HG03558 (cell line): ENCODE results near the gene HAGHL.
"Not testable (repeated sequence)": the region's sequence is repeated elsewhere in the genome, so short reads cannot be mapped to it uniquely, and the experiment has no call there.

Experiments
- ATAC-seq: cut with Tn5 transposase; IDR thresholded peaks from one replicate; pipeline ENCODE4 v1.9.1; 2021; ENCODE audit warnings: moderate number of reproducible peaks; ENCODE audit not compliant: unreplicated experiment; ENCODE audit errors: extremely low read depth

HAGHL gene

DNA sequence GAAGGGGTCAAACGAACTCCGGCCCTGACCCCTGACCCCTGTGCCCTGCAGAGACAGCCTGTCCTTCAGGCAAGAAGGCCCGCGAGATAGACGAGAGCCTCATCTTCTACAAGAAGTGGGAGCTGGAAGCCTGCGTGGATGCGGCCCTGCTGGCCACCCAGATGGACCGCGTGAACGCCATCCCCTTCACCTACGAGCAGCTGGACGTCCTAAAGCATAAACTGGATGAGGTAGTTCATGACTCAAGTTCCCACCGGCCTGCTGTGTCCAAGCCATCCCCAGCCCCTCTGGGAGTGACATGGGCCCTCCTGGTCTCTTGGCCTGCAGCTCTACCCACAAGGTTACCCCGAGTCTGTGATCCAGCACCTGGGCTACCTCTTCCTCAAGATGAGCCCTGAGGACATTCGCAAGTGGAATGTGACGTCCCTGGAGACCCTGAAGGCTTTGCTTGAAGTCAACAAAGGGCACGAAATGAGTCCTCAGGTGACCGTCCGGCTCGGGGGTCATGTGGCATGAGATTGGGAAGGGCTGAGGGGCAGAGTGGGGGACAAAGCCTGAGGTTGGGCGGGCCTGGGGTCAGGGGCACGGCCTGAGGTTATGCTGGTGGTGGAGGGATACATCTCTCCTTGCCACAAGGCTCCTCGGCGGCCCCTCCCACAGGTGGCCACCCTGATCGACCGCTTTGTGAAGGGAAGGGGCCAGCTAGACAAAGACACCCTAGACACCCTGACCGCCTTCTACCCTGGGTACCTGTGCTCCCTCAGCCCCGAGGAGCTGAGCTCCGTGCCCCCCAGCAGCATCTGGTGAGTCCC, 39.3 kb downstream of the HAGHL start:
- ATAC-seq: no peak

DNA sequence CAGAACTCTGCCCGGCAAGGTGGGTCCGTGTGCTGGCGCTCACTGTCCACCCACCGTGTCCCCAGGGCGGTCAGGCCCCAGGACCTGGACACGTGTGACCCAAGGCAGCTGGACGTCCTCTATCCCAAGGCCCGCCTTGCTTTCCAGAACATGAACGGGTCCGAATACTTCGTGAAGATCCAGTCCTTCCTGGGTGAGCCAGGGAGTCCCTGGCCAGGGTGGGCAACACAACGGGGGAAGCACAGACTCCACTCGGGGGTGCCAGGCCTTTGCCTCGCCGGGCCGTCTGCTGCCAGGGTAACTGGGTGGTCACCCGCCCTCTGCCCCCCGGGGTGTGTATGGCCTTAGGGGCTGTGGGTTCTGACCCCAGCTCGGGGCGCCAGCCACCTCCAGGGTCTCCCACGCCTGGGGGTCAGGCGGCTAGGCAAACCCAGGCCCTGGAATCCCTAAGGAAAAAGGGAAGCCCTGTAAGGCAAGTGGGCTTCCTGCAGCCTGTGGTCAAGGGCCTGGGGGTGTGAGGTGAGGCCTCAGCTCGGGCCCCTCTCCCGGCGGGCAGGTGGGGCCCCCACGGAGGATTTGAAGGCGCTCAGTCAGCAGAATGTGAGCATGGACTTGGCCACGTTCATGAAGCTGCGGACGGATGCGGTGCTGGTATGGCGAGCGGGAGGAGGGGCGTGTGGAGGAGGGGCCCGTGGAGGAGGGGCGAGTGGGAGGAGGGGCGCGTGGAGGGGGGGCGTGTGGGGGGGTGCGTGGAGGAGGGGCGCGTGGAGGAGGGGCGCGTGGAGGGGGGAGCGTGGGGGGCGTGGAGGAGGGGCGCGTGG, 40.1 kb downstream of the HAGHL start:
- ATAC-seq: no peak

DNA sequence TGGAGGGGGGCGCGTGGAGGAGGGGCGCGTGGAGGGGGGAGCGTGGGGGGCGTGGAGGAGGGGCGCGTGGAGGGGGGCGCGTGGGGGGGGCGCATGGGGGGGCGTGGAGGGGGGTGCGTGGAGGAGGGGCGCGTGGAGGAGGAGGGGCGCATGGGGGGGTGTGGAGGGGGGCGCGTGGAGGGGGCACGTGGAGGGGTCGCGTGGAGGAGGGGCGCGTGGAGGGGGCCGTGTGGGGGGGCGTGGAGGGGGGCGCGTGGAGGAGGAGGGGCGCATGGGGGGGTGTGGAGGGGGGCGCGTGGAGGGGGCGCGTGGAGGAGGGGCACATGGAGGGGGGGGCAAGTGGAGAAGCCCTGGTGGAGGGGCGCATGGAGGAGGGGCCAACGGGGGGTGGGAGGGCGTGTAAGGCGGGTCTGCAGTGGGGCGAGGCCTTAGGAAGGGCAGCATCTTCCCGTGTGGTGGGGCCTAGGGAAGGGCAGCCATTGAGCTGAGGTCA, 40.9 kb downstream of the HAGHL start:
- no peak for ATAC-seq

DNA sequence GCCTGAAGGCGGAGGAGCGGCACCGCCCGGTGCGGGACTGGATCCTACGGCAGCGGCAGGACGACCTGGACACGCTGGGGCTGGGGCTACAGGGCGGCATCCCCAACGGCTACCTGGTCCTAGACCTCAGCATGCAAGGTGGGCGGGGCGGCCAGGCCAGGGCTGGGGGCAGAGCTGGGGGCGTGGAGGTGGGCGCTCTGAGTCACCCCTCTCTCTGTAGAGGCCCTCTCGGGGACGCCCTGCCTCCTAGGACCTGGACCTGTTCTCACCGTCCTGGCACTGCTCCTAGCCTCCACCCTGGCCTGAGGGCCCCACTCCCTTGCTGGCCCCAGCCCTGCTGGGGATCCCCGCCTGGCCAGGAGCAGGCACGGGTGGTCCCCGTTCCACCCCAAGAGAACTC, 41.5 kb downstream of the HAGHL start:
- ATAC-seq: no peak

DNA sequence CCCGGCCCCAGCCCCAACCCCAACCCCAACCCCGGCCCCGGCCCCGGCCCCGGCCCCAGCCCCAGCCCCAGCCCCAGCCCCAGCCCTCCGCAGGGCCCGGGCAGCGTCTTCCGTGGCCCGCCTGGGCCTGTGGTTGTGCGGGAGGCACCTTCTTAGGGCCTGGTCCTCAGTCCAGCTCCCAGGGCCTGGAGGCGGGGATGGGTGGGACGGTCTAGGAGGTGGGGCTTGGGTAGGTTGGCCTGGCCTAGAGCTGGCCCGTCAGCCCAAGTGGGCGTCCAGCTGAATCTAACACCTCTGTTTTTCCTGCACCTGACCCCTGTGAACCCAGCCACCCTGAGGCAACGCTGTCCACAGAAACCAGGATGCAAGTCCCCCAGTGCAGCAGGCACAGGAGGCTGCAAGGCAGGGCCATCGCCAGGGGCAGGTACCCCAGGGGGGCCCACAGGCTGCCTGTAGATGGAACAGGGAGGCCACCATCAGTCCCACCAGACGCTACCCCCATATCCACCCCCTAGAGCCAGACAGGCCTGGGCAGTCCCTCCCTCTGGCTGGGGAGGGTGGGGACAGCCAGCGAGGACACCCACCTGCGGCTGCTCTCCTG, 42.4 kb downstream of the HAGHL start:
- ATAC-seq: no peak

DNA sequence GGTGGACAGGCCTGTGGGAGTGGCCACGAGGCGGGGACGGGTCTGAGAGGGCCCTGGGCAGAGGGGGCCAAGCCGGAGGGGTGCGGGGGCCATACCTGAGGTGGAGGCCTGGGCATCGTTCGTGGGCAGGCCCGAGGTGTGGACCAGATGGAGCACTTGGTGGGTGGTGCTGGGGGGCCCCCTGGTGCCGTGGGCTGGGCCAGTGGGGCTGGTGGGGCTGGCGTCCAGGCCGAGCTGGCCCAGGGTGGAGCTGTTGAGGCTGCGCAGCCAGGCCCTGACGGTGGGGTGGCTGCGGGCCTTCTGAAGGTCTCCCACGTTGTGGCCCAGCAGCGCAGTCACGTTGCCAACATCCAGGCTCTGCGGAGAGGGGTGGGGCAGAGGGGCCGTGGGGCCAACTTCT, 43.0 kb downstream of the HAGHL start:
- ATAC-seq: no peak

DNA sequence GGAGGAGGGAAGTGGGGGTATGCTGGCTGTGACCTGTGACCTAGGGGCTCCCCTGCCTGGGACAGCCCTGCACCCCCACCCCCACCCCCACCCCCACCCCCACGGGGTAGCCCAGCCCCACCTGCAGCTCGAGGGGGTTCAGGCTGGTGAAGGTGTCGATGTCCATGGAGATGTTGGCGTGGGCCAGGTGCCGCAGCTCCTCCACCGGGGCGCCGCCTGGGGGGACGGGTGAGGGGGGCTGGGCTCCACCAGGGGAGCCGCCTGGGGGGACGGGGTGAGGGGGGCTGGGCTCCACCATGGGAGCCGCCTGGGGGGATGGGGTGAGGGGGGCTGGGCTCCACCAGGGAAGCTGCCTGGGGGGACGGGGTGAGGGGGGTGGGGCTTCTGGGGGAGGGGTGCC, 43.5 kb downstream of the HAGHL start:
- ATAC-seq: no peak

DNA sequence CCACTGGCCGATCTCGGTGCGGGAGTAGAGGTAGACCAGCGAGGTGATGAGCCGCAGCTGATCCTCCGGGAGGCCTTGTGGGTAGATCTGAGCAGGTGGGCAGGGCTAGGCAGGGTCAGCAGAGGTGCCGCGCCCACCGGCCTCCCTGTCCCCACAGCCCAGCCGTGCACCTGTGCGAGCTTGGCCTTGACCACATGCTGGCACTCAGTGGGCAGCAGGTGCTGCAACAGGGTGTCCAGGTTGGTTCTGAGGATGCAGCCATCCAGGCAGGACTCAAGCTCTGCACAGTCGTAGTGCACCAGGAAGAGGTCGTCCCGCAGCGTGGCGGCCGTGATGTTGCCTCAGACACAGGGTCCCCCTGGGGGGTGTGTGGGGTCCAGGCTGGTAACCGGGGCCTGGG, 46.1 kb downstream of the HAGHL start:
- no peak for ATAC-seq

DNA sequence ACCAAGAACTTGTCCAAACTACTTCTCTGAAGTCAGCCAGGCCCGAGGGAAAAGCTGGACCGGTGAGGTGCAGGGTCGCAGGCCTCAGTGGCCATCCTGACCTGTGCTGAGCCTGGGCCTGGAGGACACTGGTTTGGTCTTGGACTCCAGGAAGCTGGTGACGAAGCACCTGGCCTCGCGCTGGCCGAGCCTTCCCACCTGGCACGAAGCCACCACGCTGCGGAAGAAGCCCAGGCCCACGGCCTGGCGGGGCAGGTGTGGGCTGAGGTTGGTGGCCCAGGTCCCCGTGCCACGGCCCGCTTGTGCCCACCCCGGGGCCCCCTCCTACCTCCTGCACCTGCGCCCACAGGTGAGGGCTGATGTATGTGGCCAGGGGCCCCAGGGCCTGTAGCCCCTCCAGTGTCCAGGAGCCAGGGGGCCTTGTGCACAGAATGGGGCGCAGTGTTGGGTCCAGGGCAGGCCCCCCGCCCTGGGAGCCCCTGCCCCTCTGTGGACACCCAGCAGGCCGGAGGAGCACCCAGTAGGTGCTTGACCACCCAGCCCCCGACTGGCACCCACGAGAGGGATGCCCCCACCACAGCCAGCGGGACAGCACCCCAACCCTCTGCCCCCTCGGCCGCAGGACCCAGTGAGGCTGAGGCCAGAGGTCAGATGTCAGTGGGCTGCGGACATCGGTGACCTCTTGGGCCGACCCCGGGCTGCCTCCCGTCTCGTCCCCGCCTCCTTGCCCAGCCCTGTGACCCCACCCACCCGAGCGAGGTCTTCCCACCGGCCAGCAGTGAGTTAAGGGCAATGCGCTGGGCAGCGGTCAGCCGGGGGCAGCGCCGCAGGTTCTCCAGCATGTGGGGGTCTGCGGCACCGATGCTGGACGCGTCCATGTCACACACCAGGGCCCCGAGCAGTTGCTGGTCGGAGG, 47.4 kb downstream of the HAGHL start:
- ATAC-seq: no peak

DNA sequence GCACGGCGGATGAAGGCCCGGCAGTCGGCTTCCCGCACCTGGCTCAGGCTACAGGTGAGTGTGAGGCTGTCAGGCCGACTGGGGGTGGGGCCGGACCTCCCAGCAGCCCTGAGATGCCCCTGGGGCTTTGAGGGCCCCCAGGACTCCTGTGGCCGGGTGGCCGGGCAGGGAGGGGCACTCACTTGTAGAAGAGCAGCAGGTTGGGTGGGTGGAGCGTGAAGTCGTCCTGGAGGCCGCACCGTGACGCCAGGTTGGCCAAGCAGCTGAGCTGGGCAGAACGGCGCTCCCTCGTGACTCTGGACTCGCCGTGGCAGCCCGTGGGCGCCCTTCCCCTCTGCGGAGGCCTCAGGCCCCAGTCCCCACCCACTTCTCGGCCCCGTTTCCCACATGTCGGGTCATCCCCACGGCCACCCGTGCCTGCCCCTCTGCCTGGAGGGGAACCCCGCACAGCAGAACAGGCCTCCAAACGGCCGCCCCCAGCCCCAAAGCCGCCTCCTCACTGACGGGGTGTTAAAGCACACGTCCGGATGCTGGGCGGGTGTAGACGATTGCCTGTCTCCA, 48.4 kb downstream of the HAGHL start:
- no peak for ATAC-seq

DNA sequence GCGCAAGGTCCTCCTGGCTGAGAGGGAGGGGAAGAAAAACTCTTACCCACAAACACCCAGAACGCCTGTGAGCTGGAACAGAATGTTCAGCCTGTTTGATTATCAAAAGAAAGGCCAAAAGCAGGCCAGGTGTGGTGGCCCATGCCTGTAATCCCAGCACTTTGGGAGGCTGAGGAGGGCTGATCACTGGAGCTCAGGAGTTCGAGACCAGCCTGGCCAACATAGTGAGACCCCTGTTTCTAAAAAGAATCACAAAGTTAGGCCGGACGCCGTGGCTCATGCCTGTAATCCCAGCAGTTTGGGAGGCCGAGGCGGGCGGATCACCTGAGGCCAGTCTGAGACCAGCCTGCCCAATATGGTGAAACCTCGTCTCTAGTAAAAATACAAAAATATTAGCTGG, 49.4 kb downstream of the HAGHL start:
- not testable (repeated sequence) for ATAC-seq

DNA sequence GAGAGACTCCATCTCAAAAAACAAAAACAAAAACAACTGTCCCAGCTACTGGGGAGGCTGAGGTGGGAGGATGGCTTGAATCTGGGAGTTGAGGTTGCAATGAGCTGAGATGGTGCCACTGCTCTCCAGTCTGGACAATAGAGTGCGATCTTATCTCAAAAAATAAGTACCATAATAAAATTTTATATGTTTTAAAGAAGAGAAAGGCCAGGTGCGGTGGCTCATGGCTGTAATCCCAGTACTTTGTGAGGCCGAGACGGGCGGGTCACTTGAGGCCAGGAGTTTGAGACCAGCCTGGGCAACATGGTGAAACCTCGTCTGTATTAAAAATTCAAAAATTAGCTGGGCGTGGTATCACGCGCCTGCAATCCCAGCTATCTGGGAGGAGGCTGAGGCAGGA, 49.9 kb downstream of the HAGHL start:
- ATAC-seq: no peak

DNA sequence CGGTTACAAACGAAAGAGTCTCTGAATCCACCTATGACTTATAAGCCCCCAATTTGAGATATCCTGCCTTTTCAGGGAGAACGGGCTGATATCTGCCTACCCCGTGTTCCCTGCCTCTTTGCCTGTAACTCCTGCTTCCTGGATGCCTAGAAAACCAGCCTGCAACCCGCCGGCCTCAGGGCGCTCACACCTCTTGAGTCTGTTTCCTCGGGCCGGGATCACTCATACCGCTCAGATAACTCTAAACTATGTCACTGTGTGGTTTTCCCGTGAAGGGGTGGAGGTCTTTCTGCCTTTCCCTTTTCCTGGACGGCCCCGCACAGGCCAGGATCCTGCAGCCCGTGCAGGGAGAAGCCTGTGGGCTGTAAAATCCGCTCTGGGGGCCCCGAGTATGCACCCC, 50.9 kb downstream of the HAGHL start:
- ATAC-seq: no peak

DNA sequence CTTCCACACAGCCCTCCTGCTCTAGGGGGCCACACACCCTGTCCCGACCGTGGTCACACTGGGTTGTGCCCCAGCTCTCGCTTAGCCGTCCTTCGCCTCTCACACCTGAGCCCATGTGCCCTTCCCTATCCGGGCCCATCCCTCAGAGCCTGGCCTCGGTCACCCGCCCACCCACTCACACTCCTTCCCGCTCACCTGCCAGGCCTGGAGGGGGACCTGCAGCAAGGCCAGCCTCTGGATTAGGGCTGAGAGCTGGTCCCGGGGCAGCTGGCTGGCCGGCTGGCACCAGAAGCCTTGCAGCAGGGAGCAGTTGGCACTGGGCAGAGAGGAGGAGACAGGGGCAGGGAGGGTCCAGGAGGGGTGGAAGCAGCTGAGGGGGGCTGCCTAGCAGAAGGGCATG, 51.5 kb downstream of the HAGHL start:
- ATAC-seq: no peak

DNA sequence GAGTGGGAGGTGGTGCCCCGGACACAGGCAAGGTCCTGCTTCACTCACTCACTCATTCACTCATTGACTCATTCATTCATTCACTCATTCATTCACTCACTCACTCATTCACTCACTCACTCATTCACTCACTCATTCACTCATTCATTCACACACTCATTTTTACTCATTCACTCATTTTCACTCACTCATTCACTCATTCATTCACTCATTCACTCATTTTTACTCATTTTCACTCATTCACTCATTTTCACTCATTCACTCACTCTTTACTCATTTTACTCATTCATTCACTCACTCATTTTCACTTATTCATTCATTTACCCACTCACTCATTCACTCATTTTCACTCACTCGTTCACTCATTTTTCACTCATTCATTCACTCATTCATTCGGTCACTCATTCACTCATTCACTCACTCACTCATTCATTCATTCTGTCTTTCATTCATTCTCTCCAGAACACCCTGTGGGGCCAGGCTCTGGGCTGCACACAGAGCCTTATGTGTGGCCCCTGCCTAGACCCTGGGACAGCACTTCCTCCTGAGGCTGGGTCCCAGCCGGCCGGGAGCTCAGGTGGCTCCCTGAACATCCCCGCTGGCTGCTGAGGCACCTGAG, 52.1 kb downstream of the HAGHL start:
- ATAC-seq: no peak
